A673 (cell line): ENCODE measurements around the gene RHOD. TPM values are rescaled to one million over a fixed set of nuclear protein-coding genes. Genes with fewer than 3 reads are reported as not detected.

Experiments used
- BruUV-seq: library from RNA; stranded (reverse); fragments of 400-500 nt; replicated peaks from 2 replicates; lab custom pipeline; 2021; lab: Mats Ljungman, UMichigan
- CTCF ChIA-PET: fragments of 300-600 bp; sonication (Branson Sonifier 250); formaldehyde crosslinking; loops from one replicate; lab custom pipeline; 2022; ENCODE audit warnings: antibody characterized with exemption; lab: Charles Lee
- POLR2A ChIA-PET: fragments of 300-600 bp; sonication (Branson Sonifier 250); formaldehyde crosslinking; loops from one replicate; lab custom pipeline; 2022; ENCODE audit warnings: antibody characterized with exemption; ENCODE audit not compliant: low non-redundant PET; lab: Charles Lee
- DNase-seq: peaks from one replicate; pipeline ENCODE4 v3.0.0-alpha.2; 2015; ENCODE audit warnings: low spot score
- H3K27ac ChIP-seq: fragments of 200-600 bp; sonication (generic); 2 replicates; pipeline ENCODE4 v1.5.1; 2016; ENCODE audit warnings: mixed run types, low read depth, mild to moderate bottlenecking, mixed read lengths, antibody characterized with exemption, low read length; ENCODE audit not compliant: poor library complexity, severe bottlenecking
- H3K27me3 ChIP-seq: fragments of 200-600 bp; sonication (generic); replicated peaks from 2 replicates; pipeline ENCODE4 v1.6.1; 2017; ENCODE audit warnings: mixed run types, low read depth, mild to moderate bottlenecking, mixed read lengths, antibody characterized with exemption, low read length; ENCODE audit not compliant: insufficient read depth, poor library complexity
- H3K36me3 ChIP-seq: fragments of 200-600 bp; sonication (generic); 2 replicates; pipeline ENCODE4 v1.6.1; 2016; ENCODE audit warnings: mixed run types, mild to moderate bottlenecking, mixed read lengths, antibody characterized with exemption, low read length; ENCODE audit not compliant: insufficient read depth, poor library complexity, severe bottlenecking
- H3K4me1 ChIP-seq: fragments of 200-600 bp; sonication (generic); 2 replicates; pipeline ENCODE4 v1.6.1; 2017; ENCODE audit warnings: mixed run types, mild to moderate bottlenecking, mixed read lengths, antibody characterized with exemption, low read length; ENCODE audit not compliant: insufficient read depth, poor library complexity, severe bottlenecking
- H3K4me3 ChIP-seq: fragments of 200-600 bp; sonication (generic); 2 replicates; pipeline ENCODE4 v1.5.1; 2016; ENCODE audit warnings: low read depth, mixed run types, mild to moderate bottlenecking, mixed read lengths, low read length; ENCODE audit not compliant: poor library complexity, severe bottlenecking
- H3K9me3 ChIP-seq: fragments of 200-600 bp; sonication (generic); 2 replicates; pipeline ENCODE4 v1.6.1; 2016; ENCODE audit warnings: mixed run types, low read depth, mild to moderate bottlenecking, mixed read lengths, antibody characterized with exemption, low read length; ENCODE audit not compliant: poor library complexity, severe bottlenecking
- CTCF ChIP-seq: fragments of 300-800, 200-600 bp; sonication (generic); conservative IDR thresholded peaks from 2 replicates; pipeline ENCODE4 v1.5.1; 2017; ENCODE audit warnings: low read depth, mild to moderate bottlenecking, antibody characterized with exemption, low read length, moderate library complexity, mixed read lengths
- EZH2 ChIP-seq: fragments of 200-600 bp; sonication (generic); IDR thresholded peaks from 2 replicates; pipeline ENCODE4 v1.6.1; 2017; ENCODE audit warnings: borderline replicate concordance, low read depth, mild to moderate bottlenecking, mixed read lengths, antibody characterized with exemption, low read length; ENCODE audit not compliant: poor library complexity, severe bottlenecking
- intact Hi-C: fragments of 100-400 bp; cut with micrococcal nuclease; formaldehyde crosslinking; loops from one replicate; pipeline ENCODE4 v1.10.0; 2022; ENCODE audit not compliant: unreplicated experiment
- total RNA-seq: library from RNA; stranded (reverse); gene quantifications from 2 replicates; pipeline ENCODE4 v1.2.3, GENCODE V29; 2021

Gene RHOD
- total RNA-seq, 1 experiment from 2014 or later, result 0.88 TPM

GRCh38 chr11:67102664-67103063 is 46.0 kb downstream of the RHOD start:
- H3K9me3 ChIP-seq, result no peaks in the 10 kb centered on the region
- no peak for TF ChIP-seq CTCF
- no peak for TF ChIP-seq EZH2
- no peak for DNase-seq
- no peak overlapping the region for H3K4me3 ChIP-seq
- ChIA-PET POLR2A (no interaction called here), CTCF (no interaction called here)
- H3K27ac ChIP-seq, result no peak overlapping the region
- H3K4me1 ChIP-seq, result no peaks in the 10 kb centered on the region
- intact Hi-C loops, result no loop called here
- H3K27me3 ChIP-seq, result no peaks in the 10 kb centered on the region
- H3K36me3 ChIP-seq, result no peaks in the 10 kb centered on the region
- BruUV-seq, result no TSS peak

- intact Hi-C loops, result no loop called here
- no peak for DNase-seq
- BruUV-seq, result no TSS peak
- H3K9me3 ChIP-seq, result no peaks in the 10 kb centered on the region
- ChIA-PET CTCF (no interaction called here), POLR2A (no interaction called here)
- H3K27me3 ChIP-seq, result no peaks in the 10 kb centered on the region
- no peaks in the 10 kb centered on the region for H3K4me1 ChIP-seq
- H3K36me3 ChIP-seq, result no peaks in the 10 kb centered on the region
- no peak overlapping the region for H3K4me3 ChIP-seq
- TF ChIP-seq CTCF (no peak), EZH2 (no peak)
- no peak overlapping the region for H3K27ac ChIP-seq
Measured at GRCh38 chr11:67105964-67106363, 49.3 kb downstream of the RHOD start.

- H3K4me1 ChIP-seq, result no peaks in the 10 kb centered on the region
- intact Hi-C loops, result no loop called here
- CTCF ChIA-PET, result interaction anchor here (0.6 kb wide), 1 partner anchor 270 kb away, joined by 3 read pairs; no protein-coding TSS in a partner anchor
- no TSS peak for BruUV-seq
- no peak for DNase-seq
- no peak for TF ChIP-seq CTCF
- no peak for TF ChIP-seq EZH2
- H3K36me3 ChIP-seq, result no peaks in the 10 kb centered on the region
- POLR2A ChIA-PET, result no interaction called here
- H3K9me3 ChIP-seq, result no peaks in the 10 kb centered on the region
- no peaks in the 10 kb centered on the region for H3K27me3 ChIP-seq
- no peak overlapping the region for H3K4me3 ChIP-seq
- no peak overlapping the region for H3K27ac ChIP-seq
Measured at GRCh38 chr11:67111261-67111660, 54.6 kb downstream of the RHOD start.
